ENCODE measurements around the gene PRKCD.

GRCh38 chr3:53151465-53151864, 9.5 kb upstream of the PRKCD start:
- TF ChIP-seq, protein P1, sequence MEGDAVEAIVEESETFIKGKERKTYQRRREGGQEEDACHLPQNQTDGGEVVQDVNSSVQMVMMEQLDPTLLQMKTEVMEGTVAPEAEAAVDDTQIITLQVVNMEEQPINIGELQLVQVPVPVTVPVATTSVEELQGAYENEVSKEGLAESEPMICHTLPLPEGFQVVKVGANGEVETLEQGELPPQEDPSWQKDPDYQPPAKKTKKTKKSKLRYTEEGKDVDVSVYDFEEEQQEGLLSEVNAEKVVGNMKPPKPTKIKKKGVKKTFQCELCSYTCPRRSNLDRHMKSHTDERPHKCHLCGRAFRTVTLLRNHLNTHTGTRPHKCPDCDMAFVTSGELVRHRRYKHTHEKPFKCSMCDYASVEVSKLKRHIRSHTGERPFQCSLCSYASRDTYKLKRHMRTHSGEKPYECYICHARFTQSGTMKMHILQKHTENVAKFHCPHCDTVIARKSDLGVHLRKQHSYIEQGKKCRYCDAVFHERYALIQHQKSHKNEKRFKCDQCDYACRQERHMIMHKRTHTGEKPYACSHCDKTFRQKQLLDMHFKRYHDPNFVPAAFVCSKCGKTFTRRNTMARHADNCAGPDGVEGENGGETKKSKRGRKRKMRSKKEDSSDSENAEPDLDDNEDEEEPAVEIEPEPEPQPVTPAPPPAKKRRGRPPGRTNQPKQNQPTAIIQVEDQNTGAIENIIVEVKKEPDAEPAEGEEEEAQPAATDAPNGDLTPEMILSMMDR (IDR thresholded peaks at IDR 0.05) = no peak
- TF ChIP-seq POLR2A (IDR thresholded peaks at IDR 0.05) = no peak

Measured in body of pancreas (tissue), 4 donors.